NOMO-1 treated with DMSO at 0.1 percent for 48 hours (cell line): ENCODE results near the gene YY1.
A peak's percentile ranks its signal among the peaks of the same experiment; 100 is the strongest.
"Not testable (repeated sequence)": the region's sequence is repeated elsewhere in the genome, so short reads cannot be mapped to it uniquely, and the experiment has no call there.

Experiments
- DNase-seq: peaks from one replicate; lab custom pipeline; 2025; ENCODE audit not compliant: unreplicated experiment; lab: John Stamatoyannopoulos, UW

The YY1 gene

GRCh38 chr14:100238419-100239210 is at the start of gene YY1:
TSS of gene YY1 (plus strand) at chr14:100239144. CDS start at chr14:100239245, 101 bp downstream.
- peak; percentile 99 for DNase-seq

GRCh38 chr14:100190126-100190525 is 48.8 kb upstream of the YY1 start:
- DNase-seq: no peak

GRCh38 chr14:100191584-100192249 is 47.2 kb upstream of the YY1 start:
- no peak for DNase-seq

GRCh38 chr14:100192250-100192671 is 46.7 kb upstream of the YY1 start:
- DNase-seq: no peak

- peak; percentile 99 for DNase-seq
These were observed 46.1 kb upstream of the YY1 start for GRCh38 chr14:100192672-100193416.

- no peak for DNase-seq
These were observed 45.3 kb upstream of the YY1 start for GRCh38 chr14:100193417-100194357.

GRCh38 chr14:100199240-100199860 is 39.6 kb upstream of the YY1 start:
- no peak for DNase-seq

- no peak for DNase-seq
These were observed 38.6 kb upstream of the YY1 start for GRCh38 chr14:100200311-100200710.

- DNase-seq: no peak
These were observed 37.2 kb upstream of the YY1 start for GRCh38 chr14:100201701-100202100.

- DNase-seq: no peak
These were observed 36.2 kb upstream of the YY1 start for GRCh38 chr14:100202712-100203111.

GRCh38 chr14:100203146-100203545 is 35.8 kb upstream of the YY1 start:
- DNase-seq: no peak

GRCh38 chr14:100203962-100204834 is 34.7 kb upstream of the YY1 start:
- no peak for DNase-seq

- DNase-seq: not testable (repeated sequence)
These were observed 34.1 kb upstream of the YY1 start for GRCh38 chr14:100204835-100205167.

GRCh38 chr14:100207588-100207987 is 31.4 kb upstream of the YY1 start:
- DNase-seq: not testable (repeated sequence)

- DNase-seq: not testable (repeated sequence)
These were observed 30.8 kb upstream of the YY1 start for GRCh38 chr14:100208136-100208535.

- no peak for DNase-seq
These were observed 27.6 kb upstream of the YY1 start for GRCh38 chr14:100211366-100211765.

GRCh38 chr14:100211893-100212292 is 27.1 kb upstream of the YY1 start:
- no peak for DNase-seq

GRCh38 chr14:100212476-100213333 is 26.2 kb upstream of the YY1 start:
- no peak for DNase-seq
